Hepatocyte (in vitro differentiated cells): ENCODE data around the gene FLAD1. TPM values are rescaled to one million over a fixed set of nuclear protein-coding genes. Genes with fewer than 3 reads are reported as not detected.

Experiments
- DNase-seq: peaks from one replicate; pipeline ENCODE4 v3.0.0-alpha.2; 2016; ENCODE audit warnings: low spot score
- H2AFZ ChIP-seq: fragments of 200-600 bp; sonication (generic); 2 replicates; pipeline ENCODE4 v1.6.0; 2016; ENCODE audit warnings: antibody characterized with exemption, mild to moderate bottlenecking
- H3K27ac ChIP-seq: fragments of 200-600 bp; sonication (generic); 2 replicates; pipeline ENCODE4 v1.5.1; 2016; ENCODE audit warnings: mild to moderate bottlenecking
- H3K27me3 ChIP-seq: fragments of 200-600 bp; sonication (generic); 2 replicates; pipeline ENCODE4 v1.6.1; 2016
- H3K36me3 ChIP-seq: fragments of 200-600 bp; sonication (generic); replicated peaks from 2 replicates; pipeline ENCODE4 v1.5.1; 2016; ENCODE audit warnings: low read depth; ENCODE audit not compliant: insufficient read depth
- H3K4me1 ChIP-seq: fragments of 200-600 bp; sonication (generic); 2 replicates; pipeline ENCODE4 v1.5.1; 2016; ENCODE audit warnings: mild to moderate bottlenecking, moderate library complexity; ENCODE audit not compliant: insufficient read depth
- H3K4me2 ChIP-seq: fragments of 200-600 bp; sonication (generic); 2 replicates; pipeline ENCODE4 v1.6.0; 2016
- H3K4me3 ChIP-seq: fragments of 200-600 bp; sonication (generic); 2 replicates; pipeline ENCODE4 v1.5.1; 2016; ENCODE audit warnings: mild to moderate bottlenecking
- H3K79me2 ChIP-seq: fragments of 200-600 bp; sonication (generic); 2 replicates; pipeline ENCODE4 v1.6.0; 2017; ENCODE audit warnings: mild to moderate bottlenecking
- H3K9me2 ChIP-seq: fragments of 200-600 bp; sonication (generic); replicated peaks from 2 replicates; pipeline ENCODE4 v1.6.0; 2017; ENCODE audit warnings: mild to moderate bottlenecking; ENCODE audit not compliant: insufficient read depth
- H3K9me3 ChIP-seq: fragments of 200-600 bp; sonication (generic); 2 replicates; pipeline ENCODE4 v1.5.1; 2016; ENCODE audit warnings: low read depth, mild to moderate bottlenecking
- H4K20me1 ChIP-seq: fragments of 200-600 bp; sonication (generic); 2 replicates; pipeline ENCODE4 v1.6.0; 2016; ENCODE audit warnings: mild to moderate bottlenecking; ENCODE audit not compliant: insufficient read depth, poor library complexity, severe bottlenecking
- EZH2 ChIP-seq: fragments of 200-600 bp; sonication (generic); IDR thresholded peaks from 2 replicates; pipeline ENCODE4 v1.6.1; 2016; ENCODE audit warnings: antibody characterized with exemption, mild to moderate bottlenecking, borderline replicate concordance
- EZH2phosphoT487 ChIP-seq: fragments of 200-600 bp; sonication (generic); IDR thresholded peaks from one replicate; pipeline ENCODE4 v1.6.1; 2018; ENCODE audit warnings: antibody characterized with exemption, mild to moderate bottlenecking, low read depth, moderate library complexity; ENCODE audit not compliant: unreplicated experiment, severe bottlenecking
- WGBS: methylation state at CpG from one replicate; pipeline ENCODE4 v1.1.6; 2016; ENCODE audit warnings: low lambda C conversion rate; ENCODE audit errors: missing lambda C conversion rate; 5-methylcytosine and 5-hydroxymethylcytosine counted together
- polyA plus RNA-seq: library from polyadenylated mRNA; unstranded; fragments of >200 nt; fragmentation: Nextera tagmentation; extraction: Ambion mirVana; gene quantifications from 2 replicates; pipeline ENCODE4 v1.2.1, GENCODE V29; 2016
- total RNA-seq: library from RNA; depleted of rRNA; stranded (reverse); fragments of >200 nt; gene quantifications from 2 replicates; pipeline ENCODE4 v1.2.3, GENCODE V29; 2014
- TF ChIP-seq, protein P1 (sequence below): fragments of 200-600 bp; sonication (generic); IDR thresholded peaks from 2 replicates; pipeline ENCODE4 v1.5.1; 2016; ENCODE audit warnings: antibody characterized with exemption, mild to moderate bottlenecking; ENCODE audit not compliant: poor library complexity

The FLAD1 gene
- total and polyA plus RNA-seq, 2 experiments from 2014 or later = 25.6 to 45.1 TPM

DNA sequence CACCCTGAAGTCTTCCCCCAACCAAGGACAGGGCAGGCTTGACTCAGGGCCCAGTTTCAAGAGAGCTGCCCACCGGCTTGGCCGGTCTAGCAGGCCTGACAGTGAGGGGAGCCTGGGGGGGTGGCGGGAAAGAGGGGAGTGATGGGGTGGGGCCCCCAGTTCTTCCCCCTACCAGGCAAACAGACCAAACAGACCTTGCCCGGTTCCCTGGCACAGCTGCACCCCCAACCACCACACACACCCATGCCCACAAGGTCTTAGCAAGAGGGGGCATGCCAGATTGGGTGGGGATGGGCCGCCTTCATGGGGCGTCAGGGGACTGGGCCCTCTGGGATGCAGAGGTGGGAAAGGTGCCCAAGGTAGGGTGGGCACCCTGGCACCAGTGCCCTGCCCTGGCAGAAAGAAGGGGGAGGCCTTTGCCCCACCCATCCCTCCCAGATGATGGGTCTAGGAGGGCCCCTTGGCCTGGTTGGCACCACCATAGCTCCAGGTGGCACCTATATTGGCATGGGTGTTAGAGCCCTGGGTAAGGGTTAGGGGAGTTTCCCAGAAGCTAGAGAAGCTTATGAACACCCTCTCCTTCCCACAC lies 28.4 kb downstream of the FLAD1 start:
- H2AFZ ChIP-seq = no peak overlapping the region
- H3K4me2 ChIP-seq = peak overlapping the region; percentile 29
- no peaks in the 10 kb centered on the region for H3K9me2 ChIP-seq
- TF ChIP-seq EZH2 = no peak
- TF ChIP-seq EZH2phosphoT487 = no peak
- TF ChIP-seq, protein P1, sequence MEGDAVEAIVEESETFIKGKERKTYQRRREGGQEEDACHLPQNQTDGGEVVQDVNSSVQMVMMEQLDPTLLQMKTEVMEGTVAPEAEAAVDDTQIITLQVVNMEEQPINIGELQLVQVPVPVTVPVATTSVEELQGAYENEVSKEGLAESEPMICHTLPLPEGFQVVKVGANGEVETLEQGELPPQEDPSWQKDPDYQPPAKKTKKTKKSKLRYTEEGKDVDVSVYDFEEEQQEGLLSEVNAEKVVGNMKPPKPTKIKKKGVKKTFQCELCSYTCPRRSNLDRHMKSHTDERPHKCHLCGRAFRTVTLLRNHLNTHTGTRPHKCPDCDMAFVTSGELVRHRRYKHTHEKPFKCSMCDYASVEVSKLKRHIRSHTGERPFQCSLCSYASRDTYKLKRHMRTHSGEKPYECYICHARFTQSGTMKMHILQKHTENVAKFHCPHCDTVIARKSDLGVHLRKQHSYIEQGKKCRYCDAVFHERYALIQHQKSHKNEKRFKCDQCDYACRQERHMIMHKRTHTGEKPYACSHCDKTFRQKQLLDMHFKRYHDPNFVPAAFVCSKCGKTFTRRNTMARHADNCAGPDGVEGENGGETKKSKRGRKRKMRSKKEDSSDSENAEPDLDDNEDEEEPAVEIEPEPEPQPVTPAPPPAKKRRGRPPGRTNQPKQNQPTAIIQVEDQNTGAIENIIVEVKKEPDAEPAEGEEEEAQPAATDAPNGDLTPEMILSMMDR = no peak
- no peaks in the 10 kb centered on the region for H3K36me3 ChIP-seq
- H3K4me3 ChIP-seq = no peak overlapping the region
- H3K27me3 ChIP-seq = no peaks in the 10 kb centered on the region
- peaks cover 55% of the 10 kb centered on the region for H3K79me2 ChIP-seq
- peaks cover 31% of the 10 kb centered on the region for H3K4me1 ChIP-seq
- peaks cover 8% of the 10 kb centered on the region for H4K20me1 ChIP-seq
- no peaks in the 10 kb centered on the region for H3K9me3 ChIP-seq
- DNase-seq = no peak
- peak overlapping the region; percentile 20 for H3K27ac ChIP-seq
- 96% methylated on average over 5 of the region's 6 CpGs for WGBS

DNA sequence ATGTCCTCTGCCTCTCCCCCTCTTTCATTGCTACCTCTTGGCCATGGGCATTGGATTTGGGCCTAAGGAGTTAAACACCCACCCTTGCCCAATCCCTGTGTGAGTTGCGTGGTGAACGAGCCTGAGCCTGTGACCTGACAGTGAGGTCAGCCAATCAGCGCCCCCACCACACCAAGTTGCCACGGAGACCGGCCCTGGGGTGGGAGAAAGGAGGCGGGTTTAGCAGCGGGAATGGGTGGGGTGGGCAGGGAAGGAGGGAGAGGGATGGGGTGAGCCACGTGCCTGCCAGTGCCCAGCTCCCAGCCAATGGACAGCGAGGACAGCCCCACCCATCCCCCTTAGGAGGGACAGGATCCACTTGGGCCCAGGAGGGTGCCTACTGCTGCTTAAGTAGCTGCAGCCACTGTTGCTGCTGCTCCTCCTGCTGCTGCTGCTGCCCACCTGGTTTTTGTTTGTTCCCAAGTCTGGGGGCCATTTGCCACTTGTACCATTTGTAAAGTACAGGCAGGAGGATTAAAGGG lies 28.9 kb downstream of the FLAD1 start:
- Histone ChIP-seq H3K4me1 (peaks cover 34% of the 10 kb centered on the region), H3K79me2 (peaks cover 50% of the 10 kb centered on the region)

DNA sequence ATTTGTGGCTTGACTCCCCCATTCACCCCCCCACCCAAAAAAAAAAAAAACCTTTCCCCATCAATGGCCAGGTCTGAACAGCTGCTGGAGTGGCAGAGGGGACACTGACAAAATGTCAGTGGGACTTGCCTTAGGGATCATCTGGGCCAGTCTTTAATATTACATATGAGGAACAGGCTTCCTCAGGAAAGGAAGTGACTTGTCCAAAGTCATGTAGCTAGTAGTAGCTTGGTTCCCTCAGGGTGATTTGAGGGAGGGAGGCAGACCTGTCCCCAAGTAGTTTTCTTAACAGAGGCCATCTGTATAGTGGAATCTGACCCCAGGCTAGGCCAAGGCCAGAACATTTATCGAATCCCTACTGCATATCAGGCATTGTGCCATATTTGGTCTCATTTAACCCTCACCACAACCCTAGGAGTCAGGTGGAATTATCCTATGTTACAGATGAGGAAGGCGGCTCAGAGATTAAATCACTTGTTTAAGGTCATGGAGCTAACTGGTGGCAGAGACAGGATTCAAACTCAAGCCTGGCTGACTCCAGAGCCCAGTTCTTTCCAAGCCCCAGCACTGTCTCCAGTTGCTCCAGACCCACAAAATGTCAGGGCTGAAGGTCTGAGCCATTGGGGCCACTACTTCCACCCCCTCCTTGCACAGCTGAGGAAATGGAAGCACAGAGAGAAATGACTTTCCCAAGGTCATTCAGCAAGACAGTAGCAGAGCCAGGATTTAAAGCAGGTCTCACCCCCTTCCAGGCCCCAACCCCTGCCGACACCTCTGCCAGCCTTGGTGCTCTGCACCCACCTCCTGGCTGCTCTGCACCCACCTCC lies 29.8 kb downstream of the FLAD1 start:
- no peaks in the 10 kb centered on the region for H3K27me3 ChIP-seq
- no peak overlapping the region for H3K4me2 ChIP-seq
- H3K4me1 ChIP-seq = peaks cover 37% of the 10 kb centered on the region
- WGBS = 94% methylated on average over 3 of the region's 3 CpGs
- H3K9me2 ChIP-seq = no peaks in the 10 kb centered on the region
- no peak overlapping the region for H3K27ac ChIP-seq
- H4K20me1 ChIP-seq = peaks cover 8% of the 10 kb centered on the region
- TF ChIP-seq EZH2phosphoT487 (no peak), EZH2 (no peak)
- TF ChIP-seq, protein P1 = no peak
- H2AFZ ChIP-seq = no peak overlapping the region
- H3K36me3 ChIP-seq = no peaks in the 10 kb centered on the region
- no peaks in the 10 kb centered on the region for H3K9me3 ChIP-seq
- no peak for DNase-seq
- peaks cover 41% of the 10 kb centered on the region for H3K79me2 ChIP-seq
- H3K4me3 ChIP-seq = no peak overlapping the region

More for the DNA sequence above, 28.9 kb downstream of the FLAD1 start:
- Histone ChIP-seq H3K27ac (peak overlapping the region; percentile 48), H3K9me3 (no peaks in the 10 kb centered on the region), H4K20me1 (peaks cover 8% of the 10 kb centered on the region), H3K9me2 (no peaks in the 10 kb centered on the region), H3K4me2 (peak overlapping the region; percentile 29), H3K27me3 (no peaks in the 10 kb centered on the region), H3K36me3 (no peaks in the 10 kb centered on the region), H2AFZ (no peak overlapping the region), H3K4me3 (no peak overlapping the region)
- TF ChIP-seq, protein P1 = no peak
- TF ChIP-seq EZH2phosphoT487 (no peak), EZH2 (no peak)
- peak; percentile 67 for DNase-seq
- 34% methylated on average over 5 of the region's 9 CpGs for WGBS
